ENCODE data around the gene VPS16. TPM values are rescaled to one million over a fixed set of nuclear protein-coding genes. Genes with fewer than 3 reads are reported as not detected.

The VPS16 gene
- polyA plus RNA-seq, 1 donor from 2014 or later: 117 TPM

DNA sequence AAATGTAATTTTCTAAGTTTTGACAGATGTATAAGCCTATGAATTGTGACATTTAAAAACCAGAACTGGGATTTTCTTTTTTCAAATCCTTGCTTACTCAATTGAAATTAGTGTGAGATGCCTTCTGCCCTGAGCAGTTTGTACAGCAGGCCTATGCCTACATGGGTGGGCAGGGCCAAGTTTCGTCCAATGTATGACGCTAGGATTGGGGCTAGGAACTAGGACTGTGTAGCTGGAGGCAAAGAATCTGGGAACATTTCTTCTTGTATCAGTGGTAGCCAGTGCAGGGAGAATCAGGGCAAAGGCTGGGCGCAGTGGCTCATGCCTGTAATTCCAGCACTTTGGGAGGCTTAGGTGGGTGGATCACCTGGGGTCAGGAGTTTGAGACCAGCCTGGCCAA lies 28.8 kb downstream of the VPS16 start:
- Histone ChIP-seq H3F3A (ENCODE audit: insufficient read depth, low read length, poor library complexity, severe bottlenecking) (no peaks in the 10 kb centered on the region), H4K20me1 (ENCODE audit: insufficient read depth) (no peaks in the 10 kb centered on the region), H3K9me2 (ENCODE audit: insufficient read depth, low read length) (no peaks in the 10 kb centered on the region), H3K27me3 (ENCODE audit: insufficient read depth, low read depth, low read length) (no peaks in the 10 kb centered on the region), H3K36me3 (ENCODE audit: insufficient read depth, low read length) (no peaks in the 10 kb centered on the region), H3K27ac (ENCODE audit: low read length) (no peak overlapping the region), H3K4me3 (ENCODE audit: low read length) (no peak overlapping the region), H2AFZ (ENCODE audit: low read depth, low read length) (no peak overlapping the region), H3K9me3 (ENCODE audit: low read length) (no peaks in the 10 kb centered on the region), H3K9ac (ENCODE audit: low read length) (no peak overlapping the region), H3K4me2 (ENCODE audit: low read length) (no peak overlapping the region), H3K79me2 (replicated peaks; ENCODE audit: insufficient read depth, low read length) (peaks cover 8% of the 10 kb centered on the region)
- no peak for TF ChIP-seq POLR2AphosphoS5 (IDR thresholded peaks at IDR 0.05)
- no peak for TF ChIP-seq EZH2 (IDR thresholded peaks at IDR 0.05; ENCODE audit: borderline replicate concordance, insufficient read depth, low read length, poor library complexity, severe bottlenecking)
- TF ChIP-seq, protein P1, sequence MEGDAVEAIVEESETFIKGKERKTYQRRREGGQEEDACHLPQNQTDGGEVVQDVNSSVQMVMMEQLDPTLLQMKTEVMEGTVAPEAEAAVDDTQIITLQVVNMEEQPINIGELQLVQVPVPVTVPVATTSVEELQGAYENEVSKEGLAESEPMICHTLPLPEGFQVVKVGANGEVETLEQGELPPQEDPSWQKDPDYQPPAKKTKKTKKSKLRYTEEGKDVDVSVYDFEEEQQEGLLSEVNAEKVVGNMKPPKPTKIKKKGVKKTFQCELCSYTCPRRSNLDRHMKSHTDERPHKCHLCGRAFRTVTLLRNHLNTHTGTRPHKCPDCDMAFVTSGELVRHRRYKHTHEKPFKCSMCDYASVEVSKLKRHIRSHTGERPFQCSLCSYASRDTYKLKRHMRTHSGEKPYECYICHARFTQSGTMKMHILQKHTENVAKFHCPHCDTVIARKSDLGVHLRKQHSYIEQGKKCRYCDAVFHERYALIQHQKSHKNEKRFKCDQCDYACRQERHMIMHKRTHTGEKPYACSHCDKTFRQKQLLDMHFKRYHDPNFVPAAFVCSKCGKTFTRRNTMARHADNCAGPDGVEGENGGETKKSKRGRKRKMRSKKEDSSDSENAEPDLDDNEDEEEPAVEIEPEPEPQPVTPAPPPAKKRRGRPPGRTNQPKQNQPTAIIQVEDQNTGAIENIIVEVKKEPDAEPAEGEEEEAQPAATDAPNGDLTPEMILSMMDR (IDR thresholded peaks at IDR 0.05; ENCODE audit: poor library complexity, severe bottlenecking): no peak
- no peak for TF ChIP-seq SMC3 (conservative IDR thresholded peaks at IDR 0.05; ENCODE audit: poor library complexity)
- no peak for TF ChIP-seq RAD21 (conservative IDR thresholded peaks at IDR 0.05)
- TF ChIP-seq EP300 (conservative IDR thresholded peaks at IDR 0.05; ENCODE audit: poor library complexity, severe bottlenecking): no peak
- no peak for TF ChIP-seq TAF1 (IDR thresholded peaks at IDR 0.05; ENCODE audit: low read depth)
- TF ChIP-seq MXI1 (conservative IDR thresholded peaks at IDR 0.05; ENCODE audit: poor library complexity, severe bottlenecking): no peak
- TF ChIP-seq, protein P2, sequence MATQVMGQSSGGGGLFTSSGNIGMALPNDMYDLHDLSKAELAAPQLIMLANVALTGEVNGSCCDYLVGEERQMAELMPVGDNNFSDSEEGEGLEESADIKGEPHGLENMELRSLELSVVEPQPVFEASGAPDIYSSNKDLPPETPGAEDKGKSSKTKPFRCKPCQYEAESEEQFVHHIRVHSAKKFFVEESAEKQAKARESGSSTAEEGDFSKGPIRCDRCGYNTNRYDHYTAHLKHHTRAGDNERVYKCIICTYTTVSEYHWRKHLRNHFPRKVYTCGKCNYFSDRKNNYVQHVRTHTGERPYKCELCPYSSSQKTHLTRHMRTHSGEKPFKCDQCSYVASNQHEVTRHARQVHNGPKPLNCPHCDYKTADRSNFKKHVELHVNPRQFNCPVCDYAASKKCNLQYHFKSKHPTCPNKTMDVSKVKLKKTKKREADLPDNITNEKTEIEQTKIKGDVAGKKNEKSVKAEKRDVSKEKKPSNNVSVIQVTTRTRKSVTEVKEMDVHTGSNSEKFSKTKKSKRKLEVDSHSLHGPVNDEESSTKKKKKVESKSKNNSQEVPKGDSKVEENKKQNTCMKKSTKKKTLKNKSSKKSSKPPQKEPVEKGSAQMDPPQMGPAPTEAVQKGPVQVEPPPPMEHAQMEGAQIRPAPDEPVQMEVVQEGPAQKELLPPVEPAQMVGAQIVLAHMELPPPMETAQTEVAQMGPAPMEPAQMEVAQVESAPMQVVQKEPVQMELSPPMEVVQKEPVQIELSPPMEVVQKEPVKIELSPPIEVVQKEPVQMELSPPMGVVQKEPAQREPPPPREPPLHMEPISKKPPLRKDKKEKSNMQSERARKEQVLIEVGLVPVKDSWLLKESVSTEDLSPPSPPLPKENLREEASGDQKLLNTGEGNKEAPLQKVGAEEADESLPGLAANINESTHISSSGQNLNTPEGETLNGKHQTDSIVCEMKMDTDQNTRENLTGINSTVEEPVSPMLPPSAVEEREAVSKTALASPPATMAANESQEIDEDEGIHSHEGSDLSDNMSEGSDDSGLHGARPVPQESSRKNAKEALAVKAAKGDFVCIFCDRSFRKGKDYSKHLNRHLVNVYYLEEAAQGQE (IDR thresholded peaks at IDR 0.05; ENCODE audit: borderline replicate concordance): no peak

DNA sequence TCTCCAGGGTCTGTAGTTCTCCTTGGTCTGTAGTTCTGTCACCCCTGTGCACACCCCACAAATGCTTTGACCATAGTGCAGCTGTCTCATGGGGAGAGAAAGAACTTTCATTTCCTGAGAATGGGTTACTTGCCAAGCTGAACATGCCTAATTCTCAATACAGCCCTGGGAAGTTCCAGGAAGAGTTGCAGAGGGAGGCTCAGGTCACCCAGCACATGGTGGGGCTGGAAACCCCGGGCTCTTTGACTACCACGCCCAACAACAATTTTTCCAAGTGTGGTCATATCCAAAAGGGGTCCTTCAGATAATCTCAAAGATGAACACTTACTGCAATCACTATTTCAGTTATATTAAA lies 30.5 kb downstream of the VPS16 start:
- H3K79me2 ChIP-seq (replicated peaks; ENCODE audit: insufficient read depth, low read length): peaks cover 25% of the 10 kb centered on the region
- TF ChIP-seq POLR2AphosphoS5 (IDR thresholded peaks at IDR 0.05) (no peak), TAF1 (IDR thresholded peaks at IDR 0.05; ENCODE audit: low read depth) (no peak), RAD21 (conservative IDR thresholded peaks at IDR 0.05) (no peak), SMC3 (conservative IDR thresholded peaks at IDR 0.05; ENCODE audit: poor library complexity) (no peak), EP300 (conservative IDR thresholded peaks at IDR 0.05; ENCODE audit: poor library complexity, severe bottlenecking) (no peak), MXI1 (conservative IDR thresholded peaks at IDR 0.05; ENCODE audit: poor library complexity, severe bottlenecking) (no peak), EZH2 (IDR thresholded peaks at IDR 0.05; ENCODE audit: borderline replicate concordance, insufficient read depth, low read length, poor library complexity, severe bottlenecking) (no peak)
- TF ChIP-seq, protein P1 (IDR thresholded peaks at IDR 0.05; ENCODE audit: poor library complexity, severe bottlenecking): no peak
- TF ChIP-seq, protein P2 (IDR thresholded peaks at IDR 0.05; ENCODE audit: borderline replicate concordance): no peak
- no peaks in the 10 kb centered on the region for H4K20me1 ChIP-seq (ENCODE audit: insufficient read depth)
- no peak overlapping the region for H3K9ac ChIP-seq (ENCODE audit: low read length)
- no peak overlapping the region for H3K4me2 ChIP-seq (ENCODE audit: low read length)
- no peaks in the 10 kb centered on the region for H3K27me3 ChIP-seq (ENCODE audit: insufficient read depth, low read depth, low read length)
- no peaks in the 10 kb centered on the region for H3K9me2 ChIP-seq (ENCODE audit: insufficient read depth, low read length)
- H3K36me3 ChIP-seq (ENCODE audit: insufficient read depth, low read length): no peaks in the 10 kb centered on the region
- H3F3A ChIP-seq (ENCODE audit: insufficient read depth, low read length, poor library complexity, severe bottlenecking): no peaks in the 10 kb centered on the region
- H2AFZ ChIP-seq (ENCODE audit: low read depth, low read length): no peak overlapping the region
- H3K4me3 ChIP-seq (ENCODE audit: low read length): no peak overlapping the region
- H3K9me3 ChIP-seq (ENCODE audit: low read length): no peaks in the 10 kb centered on the region
- H3K27ac ChIP-seq (ENCODE audit: low read length): no peak overlapping the region

Measured in neural cell (in vitro differentiated cells).